Central memory CD8-positive, alpha-beta T cell (primary cell): ENCODE measurements around the gene BLZF1.
A peak's percentile ranks its signal among the peaks of the same experiment; 100 is the strongest.
"Not testable (repeated sequence)": the region's sequence is repeated elsewhere in the genome, so short reads cannot be mapped to it uniquely, and the experiment has no call there.

Experiments
- ATAC-seq: fragments of 150-1000 bp; cut with Tn5 transposase; replicated peaks from 2 replicates; pipeline ENCODE4 v1.10.0; 2022; ENCODE audit warnings: mild to moderate bottlenecking, moderate FRiP score, moderate number of reproducible peaks; ENCODE audit not compliant: poor library complexity, severe bottlenecking; ENCODE audit errors: extremely low read depth
- DNase-seq, 2 donors: peaks; one replicate each; pipeline ENCODE4 v3.0.0; 2021; ENCODE audit warnings: low spot score in 2 of 2
- H3K27ac Mint-ChIP-seq: one replicate; pipeline ENCODE4 v1.8.0; 2022; ENCODE audit warnings: low read depth, mild to moderate bottlenecking, moderate library complexity, mixed read lengths
- H3K27me3 Mint-ChIP-seq: one replicate; pipeline ENCODE4 v1.8.0; 2022; ENCODE audit warnings: mixed read lengths
- H3K36me3 Mint-ChIP-seq: one replicate; pipeline ENCODE4 v1.8.0; 2022; ENCODE audit warnings: mild to moderate bottlenecking, moderate library complexity, mixed read lengths; ENCODE audit not compliant: insufficient read depth
- H3K4me1 Mint-ChIP-seq: one replicate; pipeline ENCODE4 v1.8.0; 2022; ENCODE audit warnings: mixed read lengths
- H3K4me3 Mint-ChIP-seq: one replicate; pipeline ENCODE4 v1.8.0; 2022; ENCODE audit warnings: mild to moderate bottlenecking, moderate library complexity, mixed read lengths
- H3K9me3 Mint-ChIP-seq: one replicate; pipeline ENCODE4 v1.8.0; 2022; ENCODE audit warnings: mixed read lengths

The BLZF1 gene, protein sequence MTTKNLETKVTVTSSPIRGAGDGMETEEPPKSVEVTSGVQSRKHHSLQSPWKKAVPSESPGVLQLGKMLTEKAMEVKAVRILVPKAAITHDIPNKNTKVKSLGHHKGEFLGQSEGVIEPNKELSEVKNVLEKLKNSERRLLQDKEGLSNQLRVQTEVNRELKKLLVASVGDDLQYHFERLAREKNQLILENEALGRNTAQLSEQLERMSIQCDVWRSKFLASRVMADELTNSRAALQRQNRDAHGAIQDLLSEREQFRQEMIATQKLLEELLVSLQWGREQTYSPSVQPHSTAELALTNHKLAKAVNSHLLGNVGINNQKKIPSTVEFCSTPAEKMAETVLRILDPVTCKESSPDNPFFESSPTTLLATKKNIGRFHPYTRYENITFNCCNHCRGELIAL

DNA sequence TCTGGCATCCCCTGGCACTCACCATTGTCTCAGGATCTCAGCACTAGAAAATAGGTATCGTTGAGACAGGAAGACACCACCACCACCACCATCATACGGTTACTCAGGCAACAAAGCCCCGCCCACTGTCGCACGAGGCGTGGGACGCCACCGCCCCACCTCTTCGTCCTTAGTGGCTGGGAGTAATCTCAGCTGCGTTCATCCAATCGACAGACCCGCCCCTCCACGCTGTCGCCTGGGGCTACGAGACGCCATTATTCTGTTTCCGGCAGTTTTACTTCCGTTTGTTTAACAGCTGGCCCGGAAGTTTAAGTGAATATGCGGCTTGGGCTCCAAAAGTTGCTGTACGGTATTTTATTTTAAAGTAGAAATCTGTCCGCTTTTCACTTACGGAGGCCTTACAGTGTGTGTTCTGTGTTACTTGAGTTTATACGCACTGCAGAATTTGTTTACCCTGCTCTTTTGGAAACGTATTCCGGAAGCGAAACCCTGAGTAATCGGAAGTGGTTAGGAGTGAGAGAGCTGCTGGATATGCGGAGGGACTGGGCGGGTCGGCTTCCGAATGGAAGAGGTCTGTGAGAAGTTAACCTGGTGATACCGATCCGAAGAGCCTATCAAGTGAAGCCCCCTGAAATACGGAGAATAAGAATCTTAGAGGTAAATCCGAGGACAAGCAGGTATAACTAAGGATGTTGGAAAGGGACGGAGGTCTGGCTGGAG is at the start of gene BLZF1, which contains the start of gene NME7:
TSS of gene BLZF1 (plus strand) at position 510 of the 720 bp plus-strand sequence. CDS start 1,328 bp downstream, outside the sequence.
TSS of gene NME7 (minus strand) at position 112 of the 720 bp plus-strand sequence. CDS start at position 25, 87 bp downstream.
- DNase-seq (peak; percentile 95 to 98), ATAC-seq (peak; percentile 94)
- no peak within 1 kb of the TSS for H3K27ac Mint-ChIP-seq
- no peaks in the 10 kb centered on the region for H3K27me3 Mint-ChIP-seq
- H3K36me3 Mint-ChIP-seq: peaks cover 7% of the 10 kb centered on the region
- peaks cover 24% of the 10 kb centered on the region for H3K4me1 Mint-ChIP-seq
- H3K4me3 Mint-ChIP-seq: no peak within 1 kb of the TSS
- no peaks in the 10 kb centered on the region for H3K9me3 Mint-ChIP-seq

DNA sequence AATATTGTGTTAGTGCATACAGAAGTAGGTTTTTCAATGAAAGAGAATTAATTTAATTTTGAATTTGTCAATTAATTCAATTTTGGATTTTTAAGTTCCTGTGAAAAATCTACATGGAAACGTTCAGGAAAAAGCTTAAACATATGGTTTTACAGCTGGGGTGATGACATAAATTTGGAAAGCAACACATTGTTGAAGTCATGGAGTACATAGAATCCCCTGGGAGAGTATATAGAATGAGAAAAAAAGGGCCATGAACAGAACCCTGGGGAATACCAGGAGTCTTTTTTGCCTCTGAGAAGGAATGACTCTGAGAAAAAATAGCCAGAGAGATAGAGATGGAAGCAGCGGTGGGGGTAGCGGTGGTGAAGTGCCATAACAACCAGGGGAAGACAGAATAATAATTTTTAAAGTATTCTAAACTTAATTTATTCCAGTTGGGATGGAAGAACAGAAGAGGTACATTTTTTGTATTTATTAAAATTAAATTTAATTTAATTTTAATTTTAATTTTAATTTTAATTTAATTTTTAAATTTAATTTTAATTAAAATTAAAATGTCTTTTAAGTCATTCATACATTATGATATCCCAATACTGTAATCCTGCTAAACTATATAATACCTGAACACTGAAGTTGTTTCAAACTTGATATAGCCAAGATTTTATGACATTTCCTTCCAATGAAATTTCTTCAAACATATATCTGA is 49.3 kb upstream of the BLZF1 start:
- peaks cover 2% of the 10 kb centered on the region for H3K36me3 Mint-ChIP-seq
- no peak overlapping the region for H3K27ac Mint-ChIP-seq
- H3K4me1 Mint-ChIP-seq: no peaks in the 10 kb centered on the region
- no peak overlapping the region for H3K4me3 Mint-ChIP-seq
- no peaks in the 10 kb centered on the region for H3K27me3 Mint-ChIP-seq
- ATAC-seq (no peak), DNase-seq (no peak)
- no peaks in the 10 kb centered on the region for H3K9me3 Mint-ChIP-seq

DNA sequence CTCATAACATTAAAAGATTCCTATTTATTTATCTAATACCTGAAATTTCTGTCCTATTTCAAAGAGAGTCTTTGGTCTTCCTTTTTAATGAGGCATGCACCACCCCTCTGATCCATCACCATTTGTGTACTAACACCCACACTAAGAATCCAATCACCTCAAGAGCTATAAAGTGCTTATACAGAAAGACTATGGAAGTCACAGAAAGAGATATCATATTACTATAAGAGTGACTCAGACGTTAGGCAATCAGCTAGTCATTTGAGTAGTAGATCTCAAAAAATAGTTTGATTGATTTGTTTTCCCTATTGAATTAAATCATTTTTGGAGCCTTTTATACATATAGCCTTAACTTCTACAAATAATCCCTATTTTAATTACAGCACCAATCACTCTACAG is 46.5 kb upstream of the BLZF1 start:
- DNase-seq: no peak
- H3K27me3 Mint-ChIP-seq: no peaks in the 10 kb centered on the region
- H3K27ac Mint-ChIP-seq: peak overlapping the region; percentile 20
- H3K4me3 Mint-ChIP-seq: no peak overlapping the region
- H3K36me3 Mint-ChIP-seq: peaks cover 2% of the 10 kb centered on the region
- peaks cover 4% of the 10 kb centered on the region for H3K4me1 Mint-ChIP-seq
- no peak for ATAC-seq
- no peaks in the 10 kb centered on the region for H3K9me3 Mint-ChIP-seq

DNA sequence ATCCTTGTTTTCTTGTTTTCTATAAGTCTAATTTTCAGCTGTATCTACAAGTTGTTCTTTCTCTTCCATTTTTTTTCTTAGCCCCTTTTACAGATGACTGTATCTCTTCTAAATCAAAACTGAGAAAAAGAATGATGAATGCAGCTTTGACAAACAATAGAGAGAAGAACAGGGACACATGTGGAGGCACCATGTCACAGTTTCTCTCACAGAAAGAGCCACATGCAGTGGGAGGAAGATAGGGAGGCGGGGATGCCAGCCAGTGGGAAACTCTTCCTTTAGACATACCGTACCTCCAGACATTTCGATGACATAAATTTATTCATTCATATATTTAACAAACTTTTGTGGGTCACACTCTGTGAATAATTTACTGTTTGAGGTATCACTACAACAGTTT is 45.9 kb upstream of the BLZF1 start:
- H3K27ac Mint-ChIP-seq: no peak overlapping the region
- peaks cover 2% of the 10 kb centered on the region for H3K36me3 Mint-ChIP-seq
- DNase-seq (no peak), ATAC-seq (no peak)
- H3K4me1 Mint-ChIP-seq: peaks cover 4% of the 10 kb centered on the region
- no peak overlapping the region for H3K4me3 Mint-ChIP-seq
- H3K9me3 Mint-ChIP-seq: no peaks in the 10 kb centered on the region
- H3K27me3 Mint-ChIP-seq: no peaks in the 10 kb centered on the region

DNA sequence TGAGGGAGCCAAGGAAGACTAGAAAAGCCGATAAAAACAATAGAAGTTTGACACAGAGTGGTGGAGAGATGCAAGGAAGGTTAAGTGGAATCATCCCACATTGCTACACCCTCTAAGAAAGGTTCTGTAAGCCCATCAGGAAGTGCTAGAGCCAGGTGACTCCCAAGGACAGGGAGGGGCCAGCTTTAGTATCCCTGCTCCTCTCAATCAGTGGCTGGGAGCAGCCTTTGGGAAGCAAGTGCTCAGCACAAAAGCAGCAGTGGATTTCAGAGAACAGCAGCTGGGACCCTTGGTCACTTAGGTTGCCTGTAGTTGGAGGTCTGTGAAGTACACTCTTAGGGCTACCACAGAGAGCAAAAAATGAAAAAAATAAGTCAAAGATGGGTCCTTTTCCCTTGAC is 42.9 kb upstream of the BLZF1 start:
- no peak overlapping the region for H3K4me3 Mint-ChIP-seq
- peaks cover 2% of the 10 kb centered on the region for H3K36me3 Mint-ChIP-seq
- H3K27ac Mint-ChIP-seq: no peak overlapping the region

DNA sequence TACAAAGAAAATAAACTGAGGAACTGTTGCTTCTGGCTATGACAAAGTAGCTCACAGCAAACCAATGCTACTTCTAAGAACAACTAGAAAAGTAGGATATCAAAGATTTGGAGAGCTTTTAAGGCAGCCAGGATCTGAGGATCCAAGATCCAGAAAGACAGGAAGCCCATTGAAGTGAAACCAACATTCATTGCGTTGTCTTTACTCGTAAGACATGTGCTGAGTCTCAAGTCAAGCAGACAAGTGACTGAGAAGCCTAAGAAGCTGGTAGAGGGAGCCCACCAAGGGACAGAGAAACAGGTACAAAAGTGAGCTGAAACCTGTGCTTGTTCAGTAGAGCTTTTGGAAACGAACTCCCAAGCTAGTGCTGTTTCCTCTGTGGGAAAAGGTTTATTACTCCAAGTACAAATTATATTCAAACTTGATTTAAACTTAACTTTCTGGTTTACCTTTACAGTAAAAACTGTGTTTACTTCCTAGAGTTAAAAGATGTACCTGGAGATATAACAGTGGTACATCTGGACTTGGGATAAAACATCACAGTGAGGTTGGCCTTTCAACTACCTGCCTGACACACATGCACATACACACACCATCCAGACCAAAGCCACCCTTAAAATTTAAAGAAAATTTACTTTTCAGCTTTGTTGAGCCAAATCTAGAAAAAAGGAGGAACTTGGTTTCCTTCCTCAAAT is 41.6 kb upstream of the BLZF1 start:
- no peak overlapping the region for H3K27ac Mint-ChIP-seq
- no peak for DNase-seq
- H3K4me3 Mint-ChIP-seq: no peak overlapping the region
- peaks cover 2% of the 10 kb centered on the region for H3K36me3 Mint-ChIP-seq
- no peaks in the 10 kb centered on the region for H3K27me3 Mint-ChIP-seq
- peaks cover 7% of the 10 kb centered on the region for H3K9me3 Mint-ChIP-seq
- no peak for ATAC-seq
- peaks cover 4% of the 10 kb centered on the region for H3K4me1 Mint-ChIP-seq

More for the DNA sequence above, 42.9 kb upstream of the BLZF1 start:
- Mint-ChIP-seq H3K4me1 (peaks cover 4% of the 10 kb centered on the region), H3K9me3 (peaks cover 7% of the 10 kb centered on the region), H3K27me3 (no peaks in the 10 kb centered on the region)
- no peak for ATAC-seq
- DNase-seq: no peak

DNA sequence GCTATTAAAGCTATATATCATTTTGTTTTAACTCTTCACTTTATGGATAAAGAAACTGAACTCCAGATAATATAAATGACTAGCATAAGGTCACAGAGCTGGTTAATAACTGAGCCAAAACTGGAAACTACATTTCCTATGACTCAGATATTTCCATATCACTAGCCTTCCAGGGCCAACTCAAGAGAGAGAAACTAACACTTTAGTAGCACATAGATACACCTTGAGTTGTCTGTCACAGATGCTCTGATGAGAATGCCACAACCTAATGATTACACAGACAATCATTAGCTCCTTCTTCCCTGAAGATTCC is 41.1 kb upstream of the BLZF1 start:
- H3K36me3 Mint-ChIP-seq: peaks cover 2% of the 10 kb centered on the region
- H3K27me3 Mint-ChIP-seq: no peaks in the 10 kb centered on the region
- H3K27ac Mint-ChIP-seq: no peak overlapping the region
- peaks cover 7% of the 10 kb centered on the region for H3K9me3 Mint-ChIP-seq
- ATAC-seq: no peak
- no peak for DNase-seq
- peaks cover 4% of the 10 kb centered on the region for H3K4me1 Mint-ChIP-seq
- H3K4me3 Mint-ChIP-seq: no peak overlapping the region

DNA sequence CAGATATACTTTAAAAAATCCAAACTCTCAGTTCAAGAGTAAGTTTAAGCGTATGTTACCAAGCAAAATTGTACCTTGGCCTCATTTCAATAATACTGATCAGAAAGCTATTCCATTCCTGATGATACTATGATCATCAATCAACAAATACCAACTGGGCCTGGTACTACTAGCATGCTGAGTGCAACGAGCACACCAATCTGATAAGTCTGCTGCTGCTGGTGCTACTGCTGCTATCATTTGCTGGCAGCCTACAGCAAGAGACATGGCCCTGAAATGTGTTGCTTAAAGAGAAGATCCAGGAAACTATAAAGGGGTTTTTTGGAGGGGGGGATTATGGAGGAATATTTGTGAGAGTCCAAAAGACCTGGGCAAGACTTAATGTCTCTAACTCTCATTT is 40.1 kb upstream of the BLZF1 start:
- Mint-ChIP-seq H3K27ac (no peak overlapping the region), H3K9me3 (peaks cover 7% of the 10 kb centered on the region), H3K4me1 (peaks cover 6% of the 10 kb centered on the region), H3K4me3 (no peak overlapping the region), H3K27me3 (no peaks in the 10 kb centered on the region), H3K36me3 (peaks cover 2% of the 10 kb centered on the region)
- DNase-seq (no peak), ATAC-seq (no peak)

DNA sequence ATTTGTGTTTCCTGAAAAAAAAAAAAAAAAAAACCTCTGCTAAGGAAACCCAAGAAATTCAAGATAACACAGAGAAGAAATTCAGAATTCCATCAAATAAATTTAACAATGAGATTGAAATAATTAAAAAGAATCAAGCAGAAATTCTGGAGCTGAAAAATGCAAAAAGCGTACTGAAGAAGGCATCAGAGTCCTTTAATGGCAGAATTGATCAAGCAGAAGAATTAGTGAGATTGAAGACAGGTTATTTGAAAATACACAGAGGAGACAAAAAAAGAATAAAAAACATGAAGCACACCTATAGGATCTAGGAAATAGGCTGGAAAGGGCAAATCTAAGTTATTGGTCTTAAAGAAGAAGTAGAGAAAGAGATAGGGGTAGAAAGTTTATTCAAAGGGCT is 38.6 kb upstream of the BLZF1 start:
- Mint-ChIP-seq H3K27ac (no peak overlapping the region), H3K4me3 (no peak overlapping the region)
- no peak for ATAC-seq

DNA sequence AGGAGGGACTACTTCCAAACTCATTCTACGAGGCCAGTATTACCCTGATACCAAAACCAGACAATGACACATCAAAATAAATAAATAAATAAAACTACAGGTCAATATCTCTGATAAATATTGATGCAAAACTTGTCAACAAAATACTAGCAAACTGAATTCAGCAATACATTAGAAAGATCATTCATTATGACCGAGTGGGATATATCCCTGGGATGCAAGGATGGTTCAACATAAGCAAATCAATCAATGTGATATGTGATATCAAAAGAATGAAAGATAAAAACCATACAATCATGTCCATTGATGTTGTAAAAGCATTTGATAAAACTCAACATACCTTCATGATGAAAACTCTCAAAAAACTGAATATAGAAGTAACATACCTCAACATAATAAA is 37.1 kb upstream of the BLZF1 start:
- H3K27ac Mint-ChIP-seq: no peak overlapping the region
- no peak overlapping the region for H3K4me3 Mint-ChIP-seq
- ATAC-seq: no peak
- DNase-seq: no peak
- H3K36me3 Mint-ChIP-seq: no peaks in the 10 kb centered on the region
- H3K4me1 Mint-ChIP-seq: peaks cover 14% of the 10 kb centered on the region
- H3K27me3 Mint-ChIP-seq: no peaks in the 10 kb centered on the region
- peaks cover 12% of the 10 kb centered on the region for H3K9me3 Mint-ChIP-seq

More for the DNA sequence above, 38.6 kb upstream of the BLZF1 start:
- no peaks in the 10 kb centered on the region for H3K36me3 Mint-ChIP-seq
- DNase-seq: no peak
- no peaks in the 10 kb centered on the region for H3K27me3 Mint-ChIP-seq
- peaks cover 18% of the 10 kb centered on the region for H3K4me1 Mint-ChIP-seq
- H3K9me3 Mint-ChIP-seq: peaks cover 7% of the 10 kb centered on the region

DNA sequence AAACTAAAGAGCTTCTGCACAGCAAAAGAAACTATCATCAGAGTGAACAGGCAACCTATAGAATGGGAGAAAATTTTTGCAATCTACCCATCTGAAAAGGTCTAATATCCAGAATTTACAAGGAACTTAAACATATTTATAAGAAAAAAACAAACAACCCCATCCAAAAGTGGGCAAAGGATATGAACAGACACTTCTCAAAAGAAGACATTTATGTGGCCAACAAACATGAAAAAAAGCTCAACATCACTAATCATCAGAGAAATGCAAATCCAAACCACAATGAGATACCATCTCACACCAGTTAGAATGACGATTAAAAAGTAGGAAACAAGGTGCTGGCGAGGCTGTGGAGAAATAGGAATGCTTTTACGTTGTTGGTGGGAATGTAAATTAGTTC is 33.3 kb upstream of the BLZF1 start:
- H3K36me3 Mint-ChIP-seq, H3K4me3 Mint-ChIP-seq, H3K27ac Mint-ChIP-seq, H3K27me3 Mint-ChIP-seq, DNase-seq, ATAC-seq, H3K9me3 Mint-ChIP-seq: not testable (repeated sequence)
- peaks cover 17% of the 10 kb centered on the region for H3K4me1 Mint-ChIP-seq

DNA sequence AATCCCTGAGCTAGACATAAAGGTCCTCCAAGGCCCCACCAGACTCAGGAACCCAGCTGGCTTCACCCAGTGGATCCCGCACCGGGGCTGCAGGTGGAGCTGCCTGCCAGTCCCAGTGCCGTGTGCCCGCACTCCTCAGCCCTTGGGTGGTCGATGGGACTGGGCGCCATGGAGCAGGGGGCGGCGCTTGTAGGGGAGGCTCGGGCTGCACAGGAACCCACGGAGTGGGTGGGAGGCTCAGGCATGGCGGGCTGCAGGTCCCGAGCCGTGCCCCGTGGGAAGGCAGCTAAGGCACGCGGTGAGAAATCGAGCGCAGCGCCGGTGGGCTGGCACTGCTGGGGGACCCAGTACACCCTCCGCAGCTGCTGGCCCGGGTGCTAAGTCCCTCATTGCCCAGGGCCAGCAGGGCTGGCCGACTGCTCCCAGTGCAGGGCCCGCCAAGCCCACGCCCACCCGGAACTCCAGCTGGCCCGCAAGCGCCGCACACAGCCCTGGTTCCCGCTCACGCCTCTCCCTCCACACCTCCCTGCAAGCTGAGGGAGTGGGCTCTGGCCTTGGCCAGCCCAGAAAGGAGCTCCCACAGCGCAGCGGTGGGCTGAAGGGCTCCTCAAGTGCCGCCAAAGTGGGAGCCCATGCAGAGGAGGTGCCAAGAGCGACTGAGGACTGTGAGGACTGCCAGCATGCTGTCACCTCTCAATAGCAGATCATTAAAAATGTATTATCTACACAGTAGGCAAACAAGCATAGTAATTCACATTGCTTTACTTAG is 30.9 kb upstream of the BLZF1 start:
- H3K36me3 Mint-ChIP-seq, H3K27ac Mint-ChIP-seq: not testable (repeated sequence)

More for the DNA sequence above, 30.9 kb upstream of the BLZF1 start:
- not testable (repeated sequence) for H3K9me3 Mint-ChIP-seq, DNase-seq, ATAC-seq, H3K4me3 Mint-ChIP-seq, H3K27me3 Mint-ChIP-seq
- H3K4me1 Mint-ChIP-seq: peaks cover 29% of the 10 kb centered on the region
